ENCODE results near the gene SPINK4. TPM values are rescaled to one million over a fixed set of nuclear protein-coding genes. Genes with fewer than 3 reads are reported as not detected.

Gene SPINK4
- total RNA-seq, 2 donors from 2014 or later: not detected

GRCh38 chr9:33236571-33236970, 3.4 kb upstream of the SPINK4 start:
- 73 to 74% methylated on average over 3 of the region's 3 CpGs for WGBS, 2 donors
- DNase-seq: no peak
- no peak overlapping the region for H3K4me3 ChIP-seq

GRCh38 chr9:33241298-33241697, 1.3 kb downstream of the SPINK4 start:
- intact Hi-C loops (cut with DNase I): no loop called here
- Histone ChIP-seq H3K9me3 (no peaks in the 10 kb centered on the region), H3K27ac (no peak overlapping the region), H3K36me3 (replicated peaks in 1 of 2; ENCODE audit: insufficient read depth in 1 of 2, low read depth in 2 of 2) (no peaks in the 10 kb centered on the region), H3K4me3 (no peak overlapping the region), H3K4me1 (no peaks in the 10 kb centered on the region), H3K27me3 (no peaks in the 10 kb centered on the region)
- no peak for TF ChIP-seq POLR2A (IDR thresholded peaks at IDR 0.05)
- TF ChIP-seq CTCF (IDR thresholded peaks at IDR 0.05): no peak
- 64 to 75% methylated on average over 5 of the region's 5 CpGs for WGBS, 2 donors
- ATAC-seq: no peak
- DNase-seq: no peak

More at GRCh38 chr9:33236571-33236970, 3.4 kb upstream of the SPINK4 start:
- ATAC-seq: no peak
- H3K9me3 ChIP-seq: no peaks in the 10 kb centered on the region
- H3K36me3 ChIP-seq (replicated peaks in 1 of 2; ENCODE audit: insufficient read depth in 1 of 2, low read depth in 2 of 2): no peaks in the 10 kb centered on the region
- no peaks in the 10 kb centered on the region for H3K27me3 ChIP-seq
- intact Hi-C loops (cut with DNase I): no loop called here
- TF ChIP-seq CTCF (IDR thresholded peaks at IDR 0.05) (no peak), POLR2A (IDR thresholded peaks at IDR 0.05) (no peak)
- H3K4me1 ChIP-seq: peaks cover 14% of the 10 kb centered on the region
- no peak overlapping the region for H3K27ac ChIP-seq

DNA sequence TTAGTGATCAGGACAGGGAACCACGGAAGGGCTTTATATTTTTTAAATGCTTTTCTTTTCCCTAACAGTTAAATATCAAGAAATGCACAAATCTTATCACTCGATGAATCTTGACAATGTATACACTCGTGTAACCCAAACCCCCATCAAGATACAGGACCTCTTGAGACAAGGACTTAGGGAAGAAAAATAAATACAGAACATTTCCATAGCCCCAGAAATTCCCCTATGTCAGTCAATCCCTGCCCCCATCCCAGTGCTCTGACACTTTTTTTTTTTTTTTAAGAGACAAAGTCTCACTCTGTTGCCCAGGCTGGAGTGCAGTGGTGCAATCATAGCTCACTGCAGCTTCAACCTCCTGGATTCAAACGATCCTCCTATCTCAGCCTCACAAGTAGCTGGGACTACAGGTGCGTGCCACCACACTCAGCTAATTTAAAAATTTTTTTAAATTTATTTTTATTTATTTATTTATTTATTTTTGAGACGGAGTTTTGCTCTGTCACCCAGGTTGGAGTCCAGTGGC, 2.7 kb downstream of the SPINK4 start:
- TF ChIP-seq POLR2A (IDR thresholded peaks at IDR 0.05) (no peak), CTCF (IDR thresholded peaks at IDR 0.05) (no peak)
- Histone ChIP-seq H3K27me3 (no peaks in the 10 kb centered on the region), H3K27ac (no peak overlapping the region), H3K9me3 (no peaks in the 10 kb centered on the region), H3K36me3 (replicated peaks in 1 of 2; ENCODE audit: insufficient read depth in 1 of 2, low read depth in 2 of 2) (no peaks in the 10 kb centered on the region), H3K4me3 (no peak overlapping the region), H3K4me1 (no peaks in the 10 kb centered on the region)
- ATAC-seq (no peak), DNase-seq (no peak)
- WGBS, 2 donors: 69 to 73% methylated on average over 6 of the region's 6 CpGs
- intact Hi-C loops (cut with DNase I): no loop called here

DNA sequence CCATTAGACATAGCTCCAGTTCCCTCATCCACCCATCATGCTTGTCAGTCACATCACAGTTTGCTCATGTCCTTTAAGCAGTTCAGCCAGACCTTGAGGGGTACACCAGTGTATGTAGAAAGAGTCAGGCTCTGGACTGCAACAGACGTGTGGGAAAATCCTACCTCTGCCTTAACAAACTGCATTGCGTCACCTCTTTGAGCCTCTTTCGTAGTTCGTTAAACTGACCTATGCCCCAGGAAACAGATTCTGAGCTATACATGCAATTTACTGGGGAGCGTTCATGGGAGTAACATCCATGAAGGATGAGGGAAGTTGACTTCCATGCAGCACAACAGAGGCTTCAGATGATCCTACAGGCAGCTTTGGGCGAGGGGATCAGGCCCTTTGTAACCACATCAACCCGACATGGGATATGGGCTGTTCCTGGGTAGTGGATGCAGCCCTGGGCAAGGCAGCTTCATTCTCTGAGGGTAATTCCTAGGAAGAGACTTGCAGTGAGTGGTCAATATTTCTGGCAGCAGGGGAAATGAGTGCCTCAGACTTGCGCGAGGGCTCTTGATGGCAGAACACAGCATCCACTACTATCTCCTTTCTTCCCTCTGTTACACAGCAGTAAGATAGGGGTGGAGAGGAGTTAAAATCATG, 4.3 kb downstream of the SPINK4 start:
- WGBS, 2 donors: 77 to 87% methylated on average over 9 of the region's 9 CpGs

More for the DNA sequence above, 4.3 kb downstream of the SPINK4 start:
- H3K27me3 ChIP-seq: no peaks in the 10 kb centered on the region
- no peaks in the 10 kb centered on the region for H3K36me3 ChIP-seq (replicated peaks in 1 of 2; ENCODE audit: insufficient read depth in 1 of 2, low read depth in 2 of 2)
- DNase-seq (no peak), ATAC-seq (no peak)
- H3K4me3 ChIP-seq: no peak overlapping the region
- H3K9me3 ChIP-seq: no peaks in the 10 kb centered on the region
- intact Hi-C loops (cut with DNase I): no loop called here
- no peaks in the 10 kb centered on the region for H3K4me1 ChIP-seq
- no peak overlapping the region for H3K27ac ChIP-seq
- TF ChIP-seq POLR2A (IDR thresholded peaks at IDR 0.05) (no peak), CTCF (IDR thresholded peaks at IDR 0.05) (no peak)
